22Rv1 (cell line): Measurements from ENCODE around the gene KHK.

Experiments
- ZFX ChIP-seq: fragments of 450-650 bp; IDR thresholded peaks from 2 replicates; pipeline ENCODE4 v1.6.1; 2017; ENCODE audit warnings: antibody characterized with exemption, borderline replicate concordance
- TF ChIP-seq, protein P1 (sequence below): fragments of 450-650 bp; IDR thresholded peaks from 2 replicates; pipeline ENCODE4 v1.5.1; 2017; ENCODE audit warnings: mild to moderate bottlenecking

DNA sequence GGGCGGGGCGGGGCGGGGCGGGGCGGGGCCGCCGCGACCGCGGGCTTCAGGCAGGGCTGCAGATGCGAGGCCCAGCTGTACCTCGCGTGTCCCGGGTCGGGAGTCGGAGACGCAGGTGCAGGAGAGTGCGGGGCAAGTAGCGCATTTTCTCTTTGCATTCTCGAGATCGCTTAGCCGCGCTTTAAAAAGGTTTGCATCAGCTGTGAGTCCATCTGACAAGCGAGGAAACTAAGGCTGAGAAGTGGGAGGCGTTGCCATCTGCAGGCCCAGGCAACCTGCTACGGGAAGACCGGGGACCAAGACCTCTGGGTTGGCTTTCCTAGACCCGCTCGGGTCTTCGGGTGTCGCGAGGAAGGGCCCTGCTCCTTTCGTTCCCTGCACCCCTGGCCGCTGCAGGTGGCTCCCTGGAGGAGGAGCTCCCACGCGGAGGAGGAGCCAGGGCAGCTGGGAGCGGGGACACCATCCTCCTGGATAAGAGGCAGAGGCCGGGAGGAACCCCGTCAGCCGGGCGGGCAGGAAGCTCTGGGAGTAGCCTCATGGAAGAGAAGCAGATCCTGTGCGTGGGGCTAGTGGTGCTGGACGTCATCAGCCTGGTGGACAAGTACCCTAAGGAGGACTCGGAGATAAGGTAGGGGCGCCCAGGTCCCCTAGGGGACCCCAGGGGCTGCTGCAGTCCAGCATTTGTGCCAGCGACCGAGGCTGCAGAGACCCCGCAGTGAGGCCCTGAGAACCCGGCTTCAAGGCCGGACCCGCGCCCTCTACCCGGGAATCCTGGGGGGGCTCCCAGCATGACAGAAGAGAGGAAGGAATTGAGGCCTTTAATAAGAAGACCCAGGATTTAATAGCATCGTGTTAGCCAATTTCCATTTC, at the start of gene KHK:
- TF ChIP-seq, protein P1, sequence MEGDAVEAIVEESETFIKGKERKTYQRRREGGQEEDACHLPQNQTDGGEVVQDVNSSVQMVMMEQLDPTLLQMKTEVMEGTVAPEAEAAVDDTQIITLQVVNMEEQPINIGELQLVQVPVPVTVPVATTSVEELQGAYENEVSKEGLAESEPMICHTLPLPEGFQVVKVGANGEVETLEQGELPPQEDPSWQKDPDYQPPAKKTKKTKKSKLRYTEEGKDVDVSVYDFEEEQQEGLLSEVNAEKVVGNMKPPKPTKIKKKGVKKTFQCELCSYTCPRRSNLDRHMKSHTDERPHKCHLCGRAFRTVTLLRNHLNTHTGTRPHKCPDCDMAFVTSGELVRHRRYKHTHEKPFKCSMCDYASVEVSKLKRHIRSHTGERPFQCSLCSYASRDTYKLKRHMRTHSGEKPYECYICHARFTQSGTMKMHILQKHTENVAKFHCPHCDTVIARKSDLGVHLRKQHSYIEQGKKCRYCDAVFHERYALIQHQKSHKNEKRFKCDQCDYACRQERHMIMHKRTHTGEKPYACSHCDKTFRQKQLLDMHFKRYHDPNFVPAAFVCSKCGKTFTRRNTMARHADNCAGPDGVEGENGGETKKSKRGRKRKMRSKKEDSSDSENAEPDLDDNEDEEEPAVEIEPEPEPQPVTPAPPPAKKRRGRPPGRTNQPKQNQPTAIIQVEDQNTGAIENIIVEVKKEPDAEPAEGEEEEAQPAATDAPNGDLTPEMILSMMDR = peak; percentile 57
- no peak for TF ChIP-seq ZFX
